Measurements from ENCODE around the gene MKNK2. TPM values are rescaled to one million over a fixed set of nuclear protein-coding genes. Genes with fewer than 3 reads are reported as not detected.

The MKNK2 gene
- total RNA-seq, 1 experiment from 2014 or later, result 240 TPM

GRCh38 chr19:2079865-2080301 is 28.8 kb upstream of the MKNK2 start:
- H3K27ac ChIP-seq (ENCODE audit: low read length), result no peak overlapping the region
- POLR2A ChIA-PET, result no interaction called here
- no peaks in the 10 kb centered on the region for H3K27me3 ChIP-seq (ENCODE audit: control insufficient read depth, insufficient read depth, low read length)
- TF ChIP-seq REST (IDR thresholded peaks at IDR 0.05; ENCODE audit: insufficient read depth in 1 of 2, low read depth in 2 of 2, low read length in 1 of 2) (no peak), CTCF (IDR thresholded peaks at IDR 0.05) (no peak), SIN3A (IDR thresholded peaks at IDR 0.05; ENCODE audit: borderline replicate concordance, insufficient read depth, low read depth, low read length) (no peak), POLR2AphosphoS5 (IDR thresholded peaks at IDR 0.05; ENCODE audit: low read depth, low read length) (no peak), TCF7L2 (IDR thresholded peaks at IDR 0.05; ENCODE audit: low read depth, low read length) (no peak)
- in situ Hi-C loops (cut with HindIII; ENCODE audit: low pct_unique_long_range_greater_than_20kb, low sequenced_read_pairs) (no loop called here), intact Hi-C loops (cut with micrococcal nuclease; ENCODE audit: unreplicated experiment) (no loop called here)
- no peak for DNase-seq (ENCODE audit: low read depth, low spot score)
- CTCF ChIA-PET, result no interaction called here
- no peaks in the 10 kb centered on the region for H3K9me3 ChIP-seq (ENCODE audit: control insufficient read depth, insufficient read depth, low read depth, low read length)
- no peaks in the 10 kb centered on the region for H3K36me3 ChIP-seq (ENCODE audit: control insufficient read depth, insufficient read depth, low read length)
- no peak for ATAC-seq
- no peak overlapping the region for H3K4me3 ChIP-seq (ENCODE audit: low read depth in 2 of 2, low read length in 2 of 2)
- no TSS peak for BruUV-seq (replicated peaks)
- H3K4me1 ChIP-seq (ENCODE audit: control insufficient read depth, insufficient read depth, low read length), result no peaks in the 10 kb centered on the region

GRCh38 chr19:2079076-2079864 is 28.2 kb upstream of the MKNK2 start:
- H3K4me1 ChIP-seq (ENCODE audit: control insufficient read depth, insufficient read depth, low read length), result no peaks in the 10 kb centered on the region
- no TSS peak for BruUV-seq (replicated peaks)
- no peak for TF ChIP-seq POLR2AphosphoS5 (IDR thresholded peaks at IDR 0.05; ENCODE audit: low read depth, low read length)
- no peak for TF ChIP-seq SIN3A (IDR thresholded peaks at IDR 0.05; ENCODE audit: borderline replicate concordance, insufficient read depth, low read depth, low read length)
- no peak for TF ChIP-seq CTCF (IDR thresholded peaks at IDR 0.05)
- no peak for TF ChIP-seq TCF7L2 (IDR thresholded peaks at IDR 0.05; ENCODE audit: low read depth, low read length)
- H3K27me3 ChIP-seq (ENCODE audit: control insufficient read depth, insufficient read depth, low read length), result no peaks in the 10 kb centered on the region
- intact Hi-C loops (cut with micrococcal nuclease; ENCODE audit: unreplicated experiment) (no loop called here), in situ Hi-C loops (cut with HindIII; ENCODE audit: low pct_unique_long_range_greater_than_20kb, low sequenced_read_pairs) (no loop called here)
- H3K36me3 ChIP-seq (ENCODE audit: control insufficient read depth, insufficient read depth, low read length), result no peaks in the 10 kb centered on the region
- ATAC-seq, result no peak
- DNase-seq (ENCODE audit: low read depth, low spot score), result no peak
- H3K27ac ChIP-seq (ENCODE audit: low read length), result no peak overlapping the region
- CTCF ChIA-PET, result no interaction called here
- no peaks in the 10 kb centered on the region for H3K9me3 ChIP-seq (ENCODE audit: control insufficient read depth, insufficient read depth, low read depth, low read length)
- POLR2A ChIA-PET, result no interaction called here
- H3K4me3 ChIP-seq (ENCODE audit: low read depth in 2 of 2, low read length in 2 of 2), result no peak overlapping the region

All from Panc1 (cell line).